Nephron (organoid): Measurements from ENCODE around the gene BCL6.

Experiments
- H3K27ac Mint-ChIP-seq, 3 experiments: 2 replicates each; pipeline ENCODE4 v1.8.0; 2020; ENCODE audit warnings: mixed read lengths in 3 of 3, mild to moderate bottlenecking in 2 of 3, moderate library complexity in 1 of 3
- H3K27me3 Mint-ChIP-seq: 2 replicates; pipeline ENCODE4 v1.8.0; 2021; ENCODE audit warnings: low read depth, mild to moderate bottlenecking, moderate library complexity, mixed read lengths
- H3K36me3 Mint-ChIP-seq: 2 replicates; pipeline ENCODE4 v1.8.0; 2020; ENCODE audit warnings: low read depth, mixed read lengths
- H3K4me1 Mint-ChIP-seq: 2 replicates; pipeline ENCODE4 v1.8.0; 2020; ENCODE audit warnings: mixed read lengths
- H3K4me3 Mint-ChIP-seq, 3 experiments: 2 replicates each; pipeline ENCODE4 v1.8.0; 2020; ENCODE audit warnings: mild to moderate bottlenecking in 3 of 3, mixed read lengths in 3 of 3, moderate library complexity in 2 of 3
- H3K9me3 Mint-ChIP-seq: 2 replicates; pipeline ENCODE4 v1.8.0; 2020; ENCODE audit warnings: mixed read lengths
- CTCF ChIP-seq, 3 experiments: fragments of 200-600 bp; sonication (generic); IDR thresholded peaks; one replicate each; pipeline ENCODE4 v1.5.0; 2021; ENCODE audit warnings: antibody characterized with exemption in 3 of 3; ENCODE audit not compliant: unreplicated experiment in 3 of 3

Gene BCL6

DNA sequence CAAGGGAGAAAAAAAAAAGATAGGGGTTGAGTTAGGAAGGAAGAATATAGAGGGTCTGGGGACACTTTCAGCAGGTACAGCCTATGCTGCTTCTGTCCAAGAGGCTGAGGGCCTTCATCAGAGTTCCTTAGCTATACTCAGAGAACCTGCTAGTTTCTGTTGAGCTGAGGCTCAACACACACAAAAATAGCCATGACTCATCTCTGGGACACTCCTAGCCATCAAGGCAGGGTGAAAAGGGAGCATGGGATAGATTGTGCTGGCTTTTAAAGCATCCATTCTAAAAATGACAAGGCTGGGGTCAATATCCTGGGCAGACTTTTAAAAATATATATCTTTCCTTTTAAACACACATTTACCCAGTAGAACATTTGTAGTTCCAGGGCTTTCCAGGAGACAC lies 40.1 kb downstream of the BCL6 start:
- no peak for TF ChIP-seq CTCF (IDR thresholded peaks at IDR 0.05; ENCODE audit: unreplicated experiment in 3 of 3)
- no peaks in the 10 kb centered on the region for H3K9me3 Mint-ChIP-seq
- no peak overlapping the region for H3K27ac Mint-ChIP-seq
- no peaks in the 10 kb centered on the region for H3K36me3 Mint-ChIP-seq
- H3K27me3 Mint-ChIP-seq: peaks cover 7% of the 10 kb centered on the region
- no peak overlapping the region for H3K4me3 Mint-ChIP-seq
- no peaks in the 10 kb centered on the region for H3K4me1 Mint-ChIP-seq

- Mint-ChIP-seq H3K4me3 (no peak within 1 kb of the TSS), H3K36me3 (no peaks in the 10 kb centered on the region), H3K4me1 (no peaks in the 10 kb centered on the region), H3K9me3 (no peaks in the 10 kb centered on the region), H3K27ac (no peak within 1 kb of the TSS), H3K27me3 (peaks cover 13% of the 10 kb centered on the region)
- no peak for TF ChIP-seq CTCF (IDR thresholded peaks at IDR 0.05; ENCODE audit: unreplicated experiment in 3 of 3)
Measured at GRCh38 chr3:187702507-187703033, 42.7 kb downstream of the BCL6 start, which contains the start of gene RTP2. Gene RTP2 (minus strand): TSS chr3:187702557. CDS start chr3:187702128, 429 bp downstream.

DNA sequence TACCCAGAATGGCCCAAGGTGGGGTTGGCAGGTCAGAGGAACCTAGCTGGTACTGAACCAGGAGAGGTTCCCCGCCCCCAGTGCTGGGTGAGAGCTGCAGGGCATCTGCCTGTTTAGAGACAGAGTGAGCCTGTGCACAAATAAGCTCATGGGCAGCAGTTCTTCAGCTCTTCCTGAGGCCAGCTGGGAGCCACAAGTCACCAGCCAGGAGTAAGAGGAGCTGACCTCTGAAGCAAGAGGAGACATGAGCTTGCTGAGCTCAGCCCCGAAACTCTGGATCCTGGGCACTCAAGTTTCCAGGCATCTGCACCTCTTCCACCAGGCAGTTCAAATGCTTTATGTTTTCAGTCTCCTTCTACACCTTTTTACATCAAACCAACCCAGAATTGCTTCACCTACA lies 45.0 kb downstream of the BCL6 start:
- H3K9me3 Mint-ChIP-seq: no peaks in the 10 kb centered on the region
- no peak overlapping the region for H3K27ac Mint-ChIP-seq
- no peak overlapping the region for H3K4me3 Mint-ChIP-seq
- peaks cover 5% of the 10 kb centered on the region for H3K4me1 Mint-ChIP-seq
- peaks cover 15% of the 10 kb centered on the region for H3K27me3 Mint-ChIP-seq
- no peaks in the 10 kb centered on the region for H3K36me3 Mint-ChIP-seq
- no peak for TF ChIP-seq CTCF (IDR thresholded peaks at IDR 0.05; ENCODE audit: unreplicated experiment in 3 of 3)

DNA sequence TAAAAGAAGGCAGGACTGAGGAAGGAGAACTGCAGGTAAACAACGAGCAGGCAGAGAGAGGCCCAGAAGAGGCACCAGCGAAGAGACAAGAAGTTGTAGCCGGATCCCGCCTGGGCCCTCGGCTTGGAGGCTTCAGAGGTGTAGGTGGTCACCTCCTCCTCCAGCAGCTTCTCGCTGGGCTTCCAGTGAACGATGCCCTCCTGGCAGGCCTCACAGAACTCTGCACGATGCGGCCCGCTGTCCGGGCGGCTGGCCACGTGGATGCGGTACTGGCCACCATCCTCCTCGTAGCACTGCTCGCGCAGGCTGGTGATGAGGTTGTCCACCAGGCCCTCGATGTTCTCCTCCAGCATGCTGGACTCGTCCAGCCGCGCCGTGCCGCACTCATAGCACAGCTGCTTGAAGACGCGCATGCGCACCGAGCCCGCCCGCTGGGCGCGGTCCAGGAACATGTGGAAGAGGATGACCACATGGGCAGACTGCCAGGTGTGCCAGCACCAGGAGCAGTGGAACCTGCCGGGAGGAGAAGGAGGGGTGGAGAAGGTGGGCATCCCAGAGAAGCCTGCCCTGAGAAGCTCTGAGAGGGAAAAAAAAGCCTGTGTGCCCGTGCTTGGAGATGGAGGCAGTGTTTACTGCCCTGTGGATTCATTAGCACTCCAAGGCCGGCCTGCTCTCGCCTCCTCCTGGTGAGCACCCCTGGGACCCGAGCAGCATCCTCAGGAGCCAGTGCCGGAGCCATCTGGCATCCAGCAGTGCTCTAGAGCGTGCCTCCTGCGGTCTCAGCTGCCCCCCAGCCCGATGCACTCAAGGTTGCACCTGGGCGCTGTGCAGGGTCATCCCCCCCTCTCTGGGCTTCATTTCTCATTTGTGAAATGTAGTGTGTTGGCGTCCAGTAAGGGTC lies 46.5 kb downstream of the BCL6 start:
- no peaks in the 10 kb centered on the region for H3K36me3 Mint-ChIP-seq
- H3K4me1 Mint-ChIP-seq: peaks cover 9% of the 10 kb centered on the region
- H3K27me3 Mint-ChIP-seq: peaks cover 15% of the 10 kb centered on the region
- no peak overlapping the region for H3K4me3 Mint-ChIP-seq
- no peak for TF ChIP-seq CTCF (IDR thresholded peaks at IDR 0.05; ENCODE audit: unreplicated experiment in 3 of 3)
- H3K9me3 Mint-ChIP-seq: no peaks in the 10 kb centered on the region
- H3K27ac Mint-ChIP-seq: no peak overlapping the region

GRCh38 chr3:187696021-187696420 lies 49.2 kb downstream of the BCL6 start:
- Mint-ChIP-seq H3K36me3 (no peaks in the 10 kb centered on the region), H3K27ac (no peak overlapping the region), H3K27me3 (peaks cover 12% of the 10 kb centered on the region), H3K4me3 (no peak overlapping the region), H3K4me1 (peaks cover 9% of the 10 kb centered on the region), H3K9me3 (no peaks in the 10 kb centered on the region)
- no peak for TF ChIP-seq CTCF (IDR thresholded peaks at IDR 0.05; ENCODE audit: unreplicated experiment in 3 of 3)
